Upper lobe of right lung (tissue), 1 donor: ENCODE measurements around the gene SNAP47. TPM values are rescaled to one million over a fixed set of nuclear protein-coding genes. Genes with fewer than 3 reads are reported as not detected.

Experiments
- ATAC-seq: fragments of 200-7000 bp; cut with Tn5 transposase; one replicate; pipeline ENCODE4 v1.9.1; 2020; ENCODE audit warnings: mild to moderate bottlenecking, moderate library complexity
- DNase-seq: peaks from one replicate; pipeline ENCODE4 v3.0.0-alpha.2; 2020
- H3K27ac ChIP-seq: fragments of 200-600 bp; one replicate; pipeline ENCODE4 v1.8.0; 2022
- H3K27me3 ChIP-seq: fragments of 200-600 bp; one replicate; pipeline ENCODE4 v1.8.0; 2022; ENCODE audit warnings: mild to moderate bottlenecking
- H3K36me3 ChIP-seq: fragments of 200-600 bp; one replicate; pipeline ENCODE4 v1.8.0; 2022
- H3K4me1 ChIP-seq: fragments of 200-600 bp; one replicate; pipeline ENCODE4 v1.8.0; 2022
- H3K4me3 ChIP-seq: fragments of 200-600 bp; one replicate; pipeline ENCODE4 v1.8.0; 2022; ENCODE audit warnings: mild to moderate bottlenecking
- H3K9me3 ChIP-seq: fragments of 200-600 bp; one replicate; pipeline ENCODE4 v1.8.0; 2022
- CTCF ChIP-seq: fragments of 200-600 bp; IDR thresholded peaks from one replicate; pipeline ENCODE4 v1.8.0; 2022; ENCODE audit warnings: antibody characterized with exemption
- intact Hi-C: fragments of 100-400 bp; cut with DNase I; formaldehyde crosslinking; loops from one replicate; pipeline ENCODE4 v1.11.0; 2022
- total RNA-seq: library from RNA; stranded (reverse); fragmentation: NEBNext Ultra II Directional; extraction: Animal tissue kit (Norgen Biotek cat#: 25700); gene quantifications from one replicate; pipeline ENCODE4 v1.2.1, GENCODE V29; 2021
- donor health status: DM: no; HTN: yes; CAD: no; lungs with severe emphysema.

Gene SNAP47
- total RNA-seq, 1 donor from 2014 or later, result 27.7 TPM

DNA sequence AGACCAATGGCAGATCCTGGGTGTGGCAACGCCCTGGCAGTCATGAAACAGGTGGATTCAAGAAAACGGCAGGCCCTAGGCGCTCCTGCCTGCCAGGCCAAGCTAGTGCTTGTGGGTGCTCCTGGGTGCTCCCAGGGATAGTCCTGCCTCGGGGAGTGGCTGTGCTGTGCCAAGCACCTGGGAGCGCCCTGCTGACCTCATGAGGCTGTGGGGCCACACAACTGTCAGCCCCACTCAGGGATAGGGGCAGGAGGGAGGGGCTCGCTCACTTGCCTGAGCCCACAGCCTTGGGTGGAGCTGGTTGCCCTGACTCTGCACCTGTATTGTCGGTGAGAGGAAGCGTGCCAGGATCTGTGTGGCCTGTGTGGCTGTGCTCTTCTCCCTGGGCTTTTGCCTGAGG is 9.4 kb downstream of the SNAP47 start:
- DNase-seq, result no peak
- H3K27ac ChIP-seq, result no peak overlapping the region
- TF ChIP-seq CTCF, result no peak
- H3K36me3 ChIP-seq, result peaks cover 15% of the 10 kb centered on the region
- ATAC-seq, result no peak
- H3K4me3 ChIP-seq, result no peak overlapping the region
- intact Hi-C loops, result no loop called here
- no peaks in the 10 kb centered on the region for H3K4me1 ChIP-seq
- no peaks in the 10 kb centered on the region for H3K9me3 ChIP-seq
- no peaks in the 10 kb centered on the region for H3K27me3 ChIP-seq

DNA sequence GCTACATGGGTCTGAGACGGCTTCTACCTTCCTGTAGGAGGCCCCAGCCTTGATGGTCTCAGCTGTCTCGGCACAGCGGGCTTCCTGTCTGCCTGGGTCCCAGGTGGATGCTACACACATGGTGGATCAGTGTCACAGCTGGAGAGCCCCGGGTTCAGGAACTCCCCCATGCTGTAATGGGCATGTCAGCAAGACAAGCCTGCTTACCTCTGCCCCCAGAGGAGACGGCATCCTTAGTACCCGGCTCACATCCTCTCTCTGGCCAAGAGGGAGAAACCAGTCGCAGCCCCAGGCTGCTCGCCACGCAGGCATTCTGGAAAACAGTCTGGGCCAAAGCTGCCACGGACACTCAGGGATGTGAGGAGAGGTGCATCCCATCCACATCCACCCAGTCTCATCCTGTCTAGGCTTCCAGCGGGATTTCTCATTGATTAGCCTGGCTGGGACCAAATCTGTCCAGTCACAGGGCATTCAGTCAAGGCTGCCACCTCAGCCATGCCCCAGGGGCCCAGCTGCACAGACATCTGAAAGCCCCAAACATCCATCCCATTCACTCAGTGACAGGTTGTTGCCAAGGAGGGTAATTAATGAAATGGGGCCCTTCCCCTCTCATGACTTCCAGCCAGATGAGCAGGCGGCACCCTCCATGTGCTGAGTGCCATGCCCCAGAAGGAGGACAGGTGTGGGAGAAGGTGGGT is 10.5 kb downstream of the SNAP47 start:
- DNase-seq, result no peak
- H3K27ac ChIP-seq, result no peak overlapping the region
- H3K27me3 ChIP-seq, result no peaks in the 10 kb centered on the region
- ATAC-seq, result no peak
- no peak overlapping the region for H3K4me3 ChIP-seq
- no peaks in the 10 kb centered on the region for H3K9me3 ChIP-seq
- no peak for TF ChIP-seq CTCF
- intact Hi-C loops, result no loop called here
- H3K4me1 ChIP-seq, result no peaks in the 10 kb centered on the region
- H3K36me3 ChIP-seq, result peaks cover 16% of the 10 kb centered on the region

- Histone ChIP-seq H3K9me3 (no peaks in the 10 kb centered on the region), H3K4me3 (no peak overlapping the region), H3K4me1 (no peaks in the 10 kb centered on the region), H3K27me3 (no peaks in the 10 kb centered on the region), H3K36me3 (peaks cover 22% of the 10 kb centered on the region), H3K27ac (no peak overlapping the region)
- intact Hi-C loops, result no loop called here
- DNase-seq (no peak), ATAC-seq (no peak)
- no peak for TF ChIP-seq CTCF
These were observed 11.4 kb downstream of the SNAP47 start for GRCh38 chr1:227746676-227747075.

- DNase-seq (no peak), ATAC-seq (no peak)
- no peaks in the 10 kb centered on the region for H3K27me3 ChIP-seq
- no peak for TF ChIP-seq CTCF
- H3K27ac ChIP-seq, result no peak overlapping the region
- H3K36me3 ChIP-seq, result peaks cover 22% of the 10 kb centered on the region
- intact Hi-C loops, result no loop called here
- H3K9me3 ChIP-seq, result no peaks in the 10 kb centered on the region
- no peak overlapping the region for H3K4me3 ChIP-seq
- H3K4me1 ChIP-seq, result no peaks in the 10 kb centered on the region
These were observed 12.1 kb downstream of the SNAP47 start for GRCh38 chr1:227747382-227747781.

DNA sequence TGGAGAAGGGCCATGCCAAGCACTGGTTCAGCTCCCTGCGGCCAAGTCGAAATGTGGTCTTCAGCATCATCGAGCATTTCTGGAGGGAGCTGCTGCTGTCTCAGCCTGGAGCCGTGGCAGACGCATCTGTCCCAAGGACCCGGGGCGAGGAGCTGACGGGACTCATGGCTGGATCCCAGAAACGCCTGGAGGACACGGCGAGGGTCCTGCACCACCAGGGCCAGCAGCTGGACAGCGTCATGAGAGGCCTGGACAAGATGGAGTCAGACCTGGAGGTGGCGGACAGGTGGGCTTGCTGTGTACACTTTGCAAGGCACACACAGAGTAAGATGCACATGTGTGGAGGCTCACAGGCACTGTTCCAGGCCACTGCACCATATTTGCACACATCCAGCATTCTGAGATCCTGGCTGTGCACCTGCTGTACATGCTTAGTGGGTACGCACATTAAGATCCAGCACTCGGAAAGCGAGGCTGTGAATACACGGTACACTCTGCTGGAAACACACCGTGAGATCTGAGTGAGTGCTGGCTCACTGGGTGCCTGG is 12.8 kb downstream of the SNAP47 start:
- H3K9me3 ChIP-seq, result no peaks in the 10 kb centered on the region
- peaks cover 22% of the 10 kb centered on the region for H3K36me3 ChIP-seq
- no peak for ATAC-seq
- H3K27me3 ChIP-seq, result no peaks in the 10 kb centered on the region
- H3K4me3 ChIP-seq, result no peak overlapping the region
- no peaks in the 10 kb centered on the region for H3K4me1 ChIP-seq
- H3K27ac ChIP-seq, result peak overlapping the region; percentile 24
- no peak for TF ChIP-seq CTCF
- no peak for DNase-seq
- intact Hi-C loops, result no loop called here
